Parathyroid adenoma (tissue), 2 donors: ENCODE measurements around the gene PIH1D1.

Experiments used
- H2AFZ ChIP-seq: fragments of 300-600 bp; sonication (generic); one replicate; pipeline ENCODE4 v1.7.0; 2017; ENCODE audit warnings: antibody characterized with exemption, mild to moderate bottlenecking
- H3K27ac ChIP-seq: fragments of 300-600 bp; sonication (generic); one replicate; pipeline ENCODE4 v1.7.0; 2017
- H3K27me3 ChIP-seq: fragments of 300-600 bp; sonication (generic); one replicate; pipeline ENCODE4 v1.7.0; 2017; ENCODE audit warnings: low read length; ENCODE audit not compliant: control insufficient read depth, insufficient read depth
- H3K36me3 ChIP-seq: fragments of 300-600 bp; sonication (generic); one replicate; pipeline ENCODE4 v1.7.0; 2017; ENCODE audit warnings: low read length; ENCODE audit not compliant: control insufficient read depth, insufficient read depth
- H3K4me1 ChIP-seq: fragments of 300-600 bp; sonication (generic); one replicate; pipeline ENCODE4 v1.7.0; 2017; ENCODE audit warnings: control low read depth
- H3K4me2 ChIP-seq: fragments of 300-600 bp; sonication (generic); one replicate; pipeline ENCODE4 v1.7.0; 2017; ENCODE audit warnings: low read length
- H3K4me3 ChIP-seq: fragments of 300-600 bp; sonication (generic); one replicate; pipeline ENCODE4 v1.7.0; 2017; ENCODE audit warnings: low read depth, low read length
- H3K79me2 ChIP-seq: fragments of 300-600 bp; sonication (generic); one replicate; pipeline ENCODE4 v1.7.0; 2017; ENCODE audit warnings: control low read depth
- H3K9ac ChIP-seq: fragments of 300-600 bp; sonication (generic); one replicate; pipeline ENCODE4 v1.7.0; 2017; ENCODE audit warnings: mild to moderate bottlenecking
- H3K9me3 ChIP-seq: fragments of 300-600 bp; sonication (generic); one replicate; pipeline ENCODE4 v1.7.0; 2017; ENCODE audit warnings: low read length; ENCODE audit not compliant: control insufficient read depth
- CTCF ChIP-seq: fragments of 300-600 bp; sonication (generic); IDR thresholded peaks from one replicate; pipeline ENCODE4 v1.7.0; 2017; ENCODE audit warnings: antibody characterized with exemption, mild to moderate bottlenecking
- donor health status: primary hyperparathyroidism.

Gene PIH1D1

GRCh38 chr19:49481020-49481683 is 29.5 kb upstream of the PIH1D1 start:
- no peaks in the 10 kb centered on the region for H3K9me3 ChIP-seq
- H3K27me3 ChIP-seq = no peaks in the 10 kb centered on the region
- H3K4me1 ChIP-seq = no peaks in the 10 kb centered on the region
- TF ChIP-seq CTCF = no peak
- no peak overlapping the region for H3K9ac ChIP-seq
- no peaks in the 10 kb centered on the region for H3K79me2 ChIP-seq
- H3K27ac ChIP-seq = no peak overlapping the region
- no peak overlapping the region for H2AFZ ChIP-seq
- no peak overlapping the region for H3K4me2 ChIP-seq
- no peak overlapping the region for H3K4me3 ChIP-seq
- no peaks in the 10 kb centered on the region for H3K36me3 ChIP-seq

- TF ChIP-seq CTCF = no peak
Measured at GRCh38 chr19:49479975-49480628, 28.5 kb upstream of the PIH1D1 start.

GRCh38 chr19:49475995-49476880 is 24.6 kb upstream of the PIH1D1 start:
- TF ChIP-seq CTCF = no peak
- Histone ChIP-seq H3K4me3 (no peak overlapping the region), H3K9me3 (no peaks in the 10 kb centered on the region), H3K9ac (no peak overlapping the region), H3K36me3 (no peaks in the 10 kb centered on the region), H3K79me2 (no peaks in the 10 kb centered on the region), H3K4me2 (no peak overlapping the region), H3K27me3 (no peaks in the 10 kb centered on the region), H2AFZ (no peak overlapping the region), H3K4me1 (peaks cover 4% of the 10 kb centered on the region), H3K27ac (no peak overlapping the region)

More at GRCh38 chr19:49479975-49480628, 28.5 kb upstream of the PIH1D1 start:
- no peak overlapping the region for H3K4me3 ChIP-seq
- no peak overlapping the region for H2AFZ ChIP-seq
- H3K27me3 ChIP-seq = no peaks in the 10 kb centered on the region
- no peaks in the 10 kb centered on the region for H3K9me3 ChIP-seq
- no peaks in the 10 kb centered on the region for H3K79me2 ChIP-seq
- no peaks in the 10 kb centered on the region for H3K36me3 ChIP-seq
- H3K4me1 ChIP-seq = no peaks in the 10 kb centered on the region
- no peak overlapping the region for H3K4me2 ChIP-seq
- no peak overlapping the region for H3K9ac ChIP-seq
- H3K27ac ChIP-seq = no peak overlapping the region

GRCh38 chr19:49475191-49475917 is 23.7 kb upstream of the PIH1D1 start:
- Histone ChIP-seq H3K27me3 (no peaks in the 10 kb centered on the region), H3K79me2 (no peaks in the 10 kb centered on the region), H3K36me3 (no peaks in the 10 kb centered on the region), H3K4me3 (no peak overlapping the region), H3K4me2 (no peak overlapping the region), H2AFZ (no peak overlapping the region), H3K9ac (no peak overlapping the region), H3K27ac (no peak overlapping the region), H3K9me3 (no peaks in the 10 kb centered on the region), H3K4me1 (peaks cover 4% of the 10 kb centered on the region)
- no peak for TF ChIP-seq CTCF
